ENCODE data around the gene RHBDD1. TPM values are rescaled to one million over a fixed set of nuclear protein-coding genes. Genes with fewer than 3 reads are reported as not detected.

The RHBDD1 gene
- total RNA-seq, 4 donors from 2014 or later, result 19.5 to 91.5 (median 47.3) TPM

DNA sequence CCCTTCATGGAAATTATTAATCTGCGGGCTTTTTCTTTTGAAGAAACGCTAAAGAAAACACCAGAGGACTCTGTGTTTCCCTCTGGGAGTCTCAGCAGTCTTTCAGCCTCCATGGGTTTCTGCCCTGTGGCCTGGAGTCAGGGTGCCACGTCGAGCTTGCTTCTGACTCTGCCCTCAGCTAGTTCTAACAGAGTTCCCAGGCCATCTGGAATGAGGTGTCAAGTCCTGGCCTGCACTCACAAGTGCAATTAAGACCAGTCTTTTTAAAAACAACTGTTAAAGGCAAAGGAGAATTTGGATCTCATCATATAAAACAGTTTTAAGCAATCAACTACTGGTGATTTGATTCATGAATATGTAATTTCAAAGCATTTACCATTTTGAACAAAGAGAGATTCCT is 157.3 kb downstream of the RHBDD1 start:
- H3K9me3 ChIP-seq, result no peaks in the 10 kb centered on the region
- H3K4me1 ChIP-seq, result no peaks in the 10 kb centered on the region
- H3K27me3 ChIP-seq, result no peaks in the 10 kb centered on the region
- no peak overlapping the region for H3K27ac ChIP-seq
- no peaks in the 10 kb centered on the region for H3K36me3 ChIP-seq
- no peak for DNase-seq
- no peak for TF ChIP-seq POLR2A (IDR thresholded peaks at IDR 0.05)
- TF ChIP-seq, protein P1, sequence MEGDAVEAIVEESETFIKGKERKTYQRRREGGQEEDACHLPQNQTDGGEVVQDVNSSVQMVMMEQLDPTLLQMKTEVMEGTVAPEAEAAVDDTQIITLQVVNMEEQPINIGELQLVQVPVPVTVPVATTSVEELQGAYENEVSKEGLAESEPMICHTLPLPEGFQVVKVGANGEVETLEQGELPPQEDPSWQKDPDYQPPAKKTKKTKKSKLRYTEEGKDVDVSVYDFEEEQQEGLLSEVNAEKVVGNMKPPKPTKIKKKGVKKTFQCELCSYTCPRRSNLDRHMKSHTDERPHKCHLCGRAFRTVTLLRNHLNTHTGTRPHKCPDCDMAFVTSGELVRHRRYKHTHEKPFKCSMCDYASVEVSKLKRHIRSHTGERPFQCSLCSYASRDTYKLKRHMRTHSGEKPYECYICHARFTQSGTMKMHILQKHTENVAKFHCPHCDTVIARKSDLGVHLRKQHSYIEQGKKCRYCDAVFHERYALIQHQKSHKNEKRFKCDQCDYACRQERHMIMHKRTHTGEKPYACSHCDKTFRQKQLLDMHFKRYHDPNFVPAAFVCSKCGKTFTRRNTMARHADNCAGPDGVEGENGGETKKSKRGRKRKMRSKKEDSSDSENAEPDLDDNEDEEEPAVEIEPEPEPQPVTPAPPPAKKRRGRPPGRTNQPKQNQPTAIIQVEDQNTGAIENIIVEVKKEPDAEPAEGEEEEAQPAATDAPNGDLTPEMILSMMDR (IDR thresholded peaks at IDR 0.05), result no peak
- intact Hi-C loops (cut with DNase I; ENCODE audit: low total_unique reads), result no loop called here
- H3K4me3 ChIP-seq, result no peak overlapping the region

DNA sequence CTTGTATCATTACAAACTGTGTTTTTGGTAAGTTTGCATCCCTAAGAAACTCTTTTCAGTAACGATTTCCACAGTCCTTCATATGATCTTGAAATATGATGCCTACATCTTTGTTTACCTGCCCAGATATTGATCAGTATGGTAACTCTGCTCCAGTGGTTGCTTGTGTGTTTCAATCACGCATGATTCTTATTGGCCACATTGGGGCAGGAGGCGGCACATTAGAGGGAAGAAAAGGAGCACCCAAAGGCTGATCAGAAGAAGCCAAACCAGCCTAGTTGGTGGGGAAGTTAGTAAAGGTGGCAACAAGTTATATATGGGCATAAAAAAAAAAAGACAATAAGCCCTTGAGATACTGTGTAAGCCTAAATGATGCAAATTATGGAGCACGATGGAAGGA is 158.9 kb downstream of the RHBDD1 start:
- Histone ChIP-seq H3K4me1 (no peaks in the 10 kb centered on the region), H3K4me3 (no peak overlapping the region), H3K9me3 (no peaks in the 10 kb centered on the region), H3K27me3 (no peaks in the 10 kb centered on the region), H3K36me3 (no peaks in the 10 kb centered on the region), H3K27ac (no peak overlapping the region)
- no peak for DNase-seq
- no peak for TF ChIP-seq POLR2A (IDR thresholded peaks at IDR 0.05)
- TF ChIP-seq, protein P1 (IDR thresholded peaks at IDR 0.05), result no peak
- intact Hi-C loops (cut with DNase I; ENCODE audit: low total_unique reads), result no loop called here

DNA sequence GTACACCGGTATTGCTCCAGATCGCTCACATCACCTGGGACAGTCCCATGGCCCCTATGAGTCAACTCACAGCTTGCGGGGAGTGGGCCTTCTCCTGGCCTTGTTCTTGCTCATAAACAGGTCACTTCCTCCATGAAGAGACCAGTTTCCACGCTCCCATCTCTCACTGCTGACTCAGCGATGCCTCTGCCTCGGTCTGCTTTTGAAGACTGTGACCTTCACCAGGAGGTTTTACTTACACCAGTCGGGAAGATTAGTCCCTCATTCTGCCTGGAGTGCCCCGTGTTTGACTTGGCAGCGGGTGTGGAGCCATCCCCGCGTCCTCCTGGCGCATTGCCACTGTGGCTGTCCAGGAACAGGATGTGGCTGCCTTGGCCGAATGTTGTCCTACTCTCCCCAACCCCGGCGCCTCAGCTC is 159.8 kb downstream of the RHBDD1 start:
- H3K36me3 ChIP-seq, result no peaks in the 10 kb centered on the region
- no peaks in the 10 kb centered on the region for H3K4me1 ChIP-seq
- DNase-seq, result no peak

DNA sequence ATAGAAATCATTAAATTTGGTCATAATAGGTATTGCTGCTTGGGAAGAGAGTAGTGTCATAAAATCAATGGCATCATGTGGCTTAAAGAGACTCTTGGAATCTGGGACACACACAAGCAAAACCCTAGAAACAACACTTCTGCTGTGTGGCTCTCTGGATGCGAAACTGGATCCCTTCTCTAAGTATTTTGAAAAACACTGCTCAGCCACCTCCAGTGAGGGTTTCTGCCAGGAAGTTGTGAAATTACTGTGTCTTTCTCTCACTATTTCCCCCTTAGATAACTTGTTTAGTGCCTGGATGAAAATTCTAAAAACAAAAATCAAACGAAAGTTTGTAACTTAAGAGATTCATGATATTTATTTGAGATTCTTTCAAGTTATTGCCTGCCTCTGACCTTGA is 163.8 kb downstream of the RHBDD1 start:
- no peak for DNase-seq
- no peaks in the 10 kb centered on the region for H3K4me1 ChIP-seq
- intact Hi-C loops (cut with DNase I; ENCODE audit: low total_unique reads), result no loop called here
- H3K9me3 ChIP-seq, result no peaks in the 10 kb centered on the region
- no peak overlapping the region for H3K27ac ChIP-seq
- no peaks in the 10 kb centered on the region for H3K36me3 ChIP-seq
- H3K4me3 ChIP-seq, result no peak overlapping the region
- H3K27me3 ChIP-seq, result no peaks in the 10 kb centered on the region
- no peak for TF ChIP-seq POLR2A (IDR thresholded peaks at IDR 0.05)
- TF ChIP-seq, protein P1 (IDR thresholded peaks at IDR 0.05), result no peak

More for the DNA sequence above, 159.8 kb downstream of the RHBDD1 start:
- TF ChIP-seq, protein P1 (IDR thresholded peaks at IDR 0.05), result no peak
- no peak for TF ChIP-seq POLR2A (IDR thresholded peaks at IDR 0.05)
- Histone ChIP-seq H3K4me3 (no peak overlapping the region), H3K27me3 (no peaks in the 10 kb centered on the region), H3K9me3 (no peaks in the 10 kb centered on the region), H3K27ac (no peak overlapping the region)
- intact Hi-C loops (cut with DNase I; ENCODE audit: low total_unique reads), result no loop called here

DNA sequence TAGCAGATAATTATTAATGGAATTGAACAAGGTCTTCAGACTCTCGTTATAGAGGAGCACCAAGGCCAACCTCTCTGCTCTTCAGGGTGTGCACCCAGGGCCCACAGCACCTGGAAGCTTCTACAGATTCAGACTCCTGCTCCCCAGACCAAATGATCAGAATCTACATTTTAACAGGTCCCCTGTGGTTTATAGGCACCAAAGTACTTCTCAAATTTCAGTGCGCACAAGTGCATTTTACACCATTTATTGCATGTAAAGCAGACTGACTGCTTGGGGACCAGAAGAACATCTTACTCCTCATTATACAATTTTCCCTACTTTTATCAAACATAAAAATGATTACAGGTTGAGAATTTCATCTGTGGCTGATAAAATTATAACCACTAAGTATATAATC is 164.3 kb downstream of the RHBDD1 start:
- Histone ChIP-seq H3K9me3 (no peaks in the 10 kb centered on the region), H3K27me3 (no peaks in the 10 kb centered on the region), H3K36me3 (no peaks in the 10 kb centered on the region), H3K4me3 (no peak overlapping the region), H3K27ac (no peak overlapping the region), H3K4me1 (no peaks in the 10 kb centered on the region)
- TF ChIP-seq, protein P1 (IDR thresholded peaks at IDR 0.05), result no peak
- no peak for TF ChIP-seq POLR2A (IDR thresholded peaks at IDR 0.05)
- DNase-seq, result no peak
- intact Hi-C loops (cut with DNase I; ENCODE audit: low total_unique reads), result no loop called here

Data from uterus (tissue), 4 donors.